Left ventricle myocardium superior (tissue), 1 donor: ENCODE results near the gene LRRC3C. TPM values are rescaled to one million over a fixed set of nuclear protein-coding genes. Genes with fewer than 3 reads are reported as not detected.
"Not testable (repeated sequence)": the region's sequence is repeated elsewhere in the genome, so short reads cannot be mapped to it uniquely, and the experiment has no call there.

Source experiments
- ATAC-seq: fragments of 200-7000 bp; cut with Tn5 transposase; one replicate; pipeline ENCODE4 v1.9.1; 2020; ENCODE audit warnings: mild to moderate bottlenecking, moderate library complexity
- DNase-seq: peaks from one replicate; pipeline ENCODE4 v3.0.0-alpha.2; 2020
- intact Hi-C: fragments of 100-400 bp; cut with micrococcal nuclease; formaldehyde crosslinking; loops from one replicate; pipeline ENCODE4 v1.11.0; 2022
- long read RNA-seq: library from polyadenylated mRNA; unstranded; transcript quantifications from one replicate; pipeline ENCODE4 v2.0.0, GENCODE V29; 2021
- total RNA-seq: library from RNA; stranded (reverse); fragmentation: NEBNext Ultra II Directional; extraction: Animal tissue kit (Norgen Biotek cat#: 25700); gene quantifications from one replicate; pipeline ENCODE4 v1.2.1, GENCODE V29; 2021
- donor health status: DM: no; HTN: yes; CAD: no; lungs with severe emphysema.

Gene LRRC3C
- total RNA-seq: not detected
- long read RNA-seq: 0 reads

- intact Hi-C loops: no loop called here
- ATAC-seq (peak; percentile 86), DNase-seq (peak; percentile 97)
These were observed at the start of gene LRRC3C, which contains the start of gene ORMDL3 for GRCh38 chr17:39927101-39927928. Gene LRRC3C, plus strand, starts transcription at chr17:39927732. Its CDS starts 13,792 bp downstream, at chr17:39941524. Gene ORMDL3, minus strand, starts transcription at chr17:39927601. Its CDS starts 3,398 bp downstream, at chr17:39924203.

GRCh38 chr17:39886102-39886501 lies 41.4 kb upstream of the LRRC3C start:
- intact Hi-C loops, ATAC-seq: not testable (repeated sequence)

GRCh38 chr17:39887078-39887477 lies 40.5 kb upstream of the LRRC3C start:
- ATAC-seq (no peak), DNase-seq (no peak)
- intact Hi-C loops: no loop called here

More at GRCh38 chr17:39886102-39886501, 41.4 kb upstream of the LRRC3C start:
- not testable (repeated sequence) for DNase-seq

GRCh38 chr17:39889200-39889599 lies 38.3 kb upstream of the LRRC3C start:
- DNase-seq (no peak), ATAC-seq (no peak)
- intact Hi-C loops: no loop called here

- intact Hi-C loops: no loop called here
- ATAC-seq (no peak), DNase-seq (no peak)
These were observed 32.7 kb upstream of the LRRC3C start for GRCh38 chr17:39894681-39895376.

- intact Hi-C loops: no loop called here
- DNase-seq (no peak), ATAC-seq (no peak)
These were observed 29.4 kb upstream of the LRRC3C start for GRCh38 chr17:39898088-39898487.

- DNase-seq (no peak), ATAC-seq (no peak)
- intact Hi-C loops: no loop called here
These were observed 28.3 kb upstream of the LRRC3C start for GRCh38 chr17:39899215-39899614.

- DNase-seq, ATAC-seq, intact Hi-C loops: not testable (repeated sequence)
These were observed 25.5 kb upstream of the LRRC3C start for GRCh38 chr17:39902027-39902426.

- intact Hi-C loops: no loop called here
- no peak for DNase-seq
- ATAC-seq: no peak
These were observed 24.2 kb upstream of the LRRC3C start for GRCh38 chr17:39903158-39903884.

GRCh38 chr17:39904990-39905288 lies 22.6 kb upstream of the LRRC3C start:
- DNase-seq (no peak), ATAC-seq (no peak)
- intact Hi-C loops: no loop called here

GRCh38 chr17:39908789-39909352 lies 18.7 kb upstream of the LRRC3C start:
- ATAC-seq: no peak
- intact Hi-C loops: no loop called here

GRCh38 chr17:39913989-39914388 lies 13.5 kb upstream of the LRRC3C start:
- DNase-seq: no peak
- intact Hi-C loops: no loop called here
- no peak for ATAC-seq

More at GRCh38 chr17:39908789-39909352, 18.7 kb upstream of the LRRC3C start:
- DNase-seq: no peak

GRCh38 chr17:39915559-39915958 lies 12.0 kb upstream of the LRRC3C start:
- no peak for ATAC-seq
- DNase-seq: no peak
- intact Hi-C loops: no loop called here

- no peak for ATAC-seq
- intact Hi-C loops: no loop called here
These were observed 10.6 kb upstream of the LRRC3C start for GRCh38 chr17:39916918-39917317.

GRCh38 chr17:39919087-39919683 lies 8.3 kb upstream of the LRRC3C start:
- ATAC-seq (no peak), DNase-seq (no peak)
- intact Hi-C loops: no loop called here

More at GRCh38 chr17:39916918-39917317, 10.6 kb upstream of the LRRC3C start:
- DNase-seq: no peak

- intact Hi-C loops: no loop called here
- ATAC-seq: no peak
- DNase-seq: no peak
These were observed 7.0 kb upstream of the LRRC3C start for GRCh38 chr17:39920218-39921210.

GRCh38 chr17:39921323-39921722 lies 6.2 kb upstream of the LRRC3C start:
- DNase-seq: no peak
- intact Hi-C loops: no loop called here
- ATAC-seq: no peak

GRCh38 chr17:39922006-39922405 lies 5.5 kb upstream of the LRRC3C start:
- ATAC-seq (no peak), DNase-seq (no peak)
- intact Hi-C loops: no loop called here
